H1 (cell line): ENCODE results near the gene EIF5A2. TPM values are rescaled to one million over a fixed set of nuclear protein-coding genes. Genes with fewer than 3 reads are reported as not detected.

Experiments used
- BCL11A ChIP-seq, 2 experiments: IDR thresholded peaks; one replicate each; pipeline ENCODE4 v1.6.1; 2011; ENCODE audit warnings: low read depth in 2 of 2, low read length in 2 of 2, mild to moderate bottlenecking in 2 of 2
- BRCA1 ChIP-seq: IDR thresholded peaks from 2 replicates; pipeline ENCODE4 v1.6.1; 2012; ENCODE audit warnings: low read depth, low read length, improper control_type of control experiment
- FOSL1 ChIP-seq: IDR thresholded peaks from 2 replicates; pipeline ENCODE4 v1.6.1; 2011; ENCODE audit warnings: mild to moderate bottlenecking, low read depth, low read length, moderate library complexity; ENCODE audit not compliant: insufficient read depth
- JUND ChIP-seq: IDR thresholded peaks from 2 replicates; pipeline ENCODE4 v1.6.1; 2011; ENCODE audit warnings: mild to moderate bottlenecking, improper control_type of control experiment, low read length
- POLR2AphosphoS5 ChIP-seq: IDR thresholded peaks from 2 replicates; pipeline ENCODE4 v1.6.1; 2011; ENCODE audit warnings: low read depth, low read length
- RBBP5 ChIP-seq: IDR thresholded peaks from 2 replicates; pipeline ENCODE4 v1.7.1; 2012; ENCODE audit warnings: low read depth, mild to moderate bottlenecking, inconsistent platforms, low read length, moderate library complexity, borderline replicate concordance
- SP4 ChIP-seq: IDR thresholded peaks from 2 replicates; pipeline ENCODE4 v1.6.1; 2012; ENCODE audit warnings: low read length, inconsistent platforms
- polyA plus RNA-seq, 7 experiments: library from polyadenylated mRNA; depleted of rRNA in 3 of 7; stranded (reverse) in 5 of 7; unstranded in 2 of 7; fragments of >200 nt in 5 of 7; fragments of 200-250 nt in 2 of 7; gene quantifications; 1 replicate in 5 of 7; 2 replicates in 1 of 7; 4 replicates in 1 of 7; pipeline versions ENCODE4 v1.2.1 to v1.2.3, GENCODE V29; 2011 to 2013; ENCODE audit warnings: missing spikeins in 2 of 7, mixed read lengths in 2 of 7
- total RNA-seq: library from RNA; stranded (reverse); fragmentation: NEBNext Ultra II Directional; extraction: Animal tissue kit (Norgen Biotek cat#: 25700); gene quantifications from 2 replicates; pipeline ENCODE4 v1.2.1, GENCODE V29; 2021
- TF ChIP-seq, protein P1 (sequence below): IDR thresholded peaks from 2 replicates; pipeline ENCODE4 v1.6.1; 2011; ENCODE audit warnings: low read depth, mild to moderate bottlenecking, low read length; ENCODE audit not compliant: insufficient read depth

Gene EIF5A2
- total and polyA plus RNA-seq, 2 of the 8 experiments (the other 6 are each of a cell fraction or from before 2014, with no cell fraction given), result 1.5 to 15.0 TPM

DNA sequence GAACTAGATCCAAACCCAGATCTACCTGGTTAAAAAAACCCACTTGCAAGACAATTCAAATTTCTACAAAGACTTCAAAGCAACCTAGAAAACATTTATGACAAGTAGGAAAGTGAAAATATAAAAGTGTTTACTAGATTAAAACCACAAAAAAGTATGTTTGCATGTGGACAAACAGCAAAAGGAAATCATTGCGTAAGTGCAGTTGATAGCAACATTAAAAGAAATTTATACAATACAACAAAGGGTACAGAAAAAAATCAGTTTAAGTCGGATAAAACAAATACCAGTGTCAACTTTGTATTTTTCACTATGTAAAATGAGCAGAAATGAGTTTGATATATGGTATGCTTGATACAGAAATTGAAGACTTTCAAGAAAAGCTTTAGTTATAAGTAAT lies 2.6 kb downstream of the EIF5A2 start (continued):
- TF ChIP-seq RBBP5, result no peak
- no peak for TF ChIP-seq BCL11A (IDR thresholded peaks at IDR 0.05; ENCODE audit: low read depth in 2 of 2, low read length in 2 of 2)
- no peak for TF ChIP-seq BRCA1
- TF ChIP-seq, protein P1, sequence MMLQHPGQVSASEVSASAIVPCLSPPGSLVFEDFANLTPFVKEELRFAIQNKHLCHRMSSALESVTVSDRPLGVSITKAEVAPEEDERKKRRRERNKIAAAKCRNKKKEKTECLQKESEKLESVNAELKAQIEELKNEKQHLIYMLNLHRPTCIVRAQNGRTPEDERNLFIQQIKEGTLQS, result no peak
- no peak for TF ChIP-seq FOSL1
- TF ChIP-seq SP4, result no peak
- TF ChIP-seq POLR2AphosphoS5, result no peak
- TF ChIP-seq JUND, result no peak
